NB4 (cell line): ENCODE data around the gene SLC34A3.
"Not testable (repeated sequence)": the region's sequence is repeated elsewhere in the genome, so short reads cannot be mapped to it uniquely, and the experiment has no call there.

Source experiments
- DNase-seq: peaks from one replicate; pipeline ENCODE4 v3.0.0; 2010; ENCODE audit warnings: low read depth
- H3K4me3 ChIP-seq: one replicate; pipeline ENCODE4 v1.5.1; 2011; ENCODE audit warnings: mild to moderate bottlenecking, low read depth, low read length, moderate library complexity
- MAX ChIP-seq: IDR thresholded peaks from 2 replicates; pipeline ENCODE4 v1.6.1; 2011; ENCODE audit warnings: low read depth, low read length
- MYC ChIP-seq: IDR thresholded peaks from 2 replicates; pipeline ENCODE4 v1.6.1; 2011; ENCODE audit warnings: low read depth, low read length
- POLR2A ChIP-seq: IDR thresholded peaks from 2 replicates; pipeline ENCODE4 v1.6.1; 2011; ENCODE audit warnings: mild to moderate bottlenecking; ENCODE audit not compliant: insufficient read length; ENCODE audit errors: extremely low read depth
- TF ChIP-seq, protein P1 (sequence below): IDR thresholded peaks from one replicate; pipeline ENCODE4 v1.5.1; 2012; ENCODE audit warnings: low read depth, low read length

Gene SLC34A3

DNA sequence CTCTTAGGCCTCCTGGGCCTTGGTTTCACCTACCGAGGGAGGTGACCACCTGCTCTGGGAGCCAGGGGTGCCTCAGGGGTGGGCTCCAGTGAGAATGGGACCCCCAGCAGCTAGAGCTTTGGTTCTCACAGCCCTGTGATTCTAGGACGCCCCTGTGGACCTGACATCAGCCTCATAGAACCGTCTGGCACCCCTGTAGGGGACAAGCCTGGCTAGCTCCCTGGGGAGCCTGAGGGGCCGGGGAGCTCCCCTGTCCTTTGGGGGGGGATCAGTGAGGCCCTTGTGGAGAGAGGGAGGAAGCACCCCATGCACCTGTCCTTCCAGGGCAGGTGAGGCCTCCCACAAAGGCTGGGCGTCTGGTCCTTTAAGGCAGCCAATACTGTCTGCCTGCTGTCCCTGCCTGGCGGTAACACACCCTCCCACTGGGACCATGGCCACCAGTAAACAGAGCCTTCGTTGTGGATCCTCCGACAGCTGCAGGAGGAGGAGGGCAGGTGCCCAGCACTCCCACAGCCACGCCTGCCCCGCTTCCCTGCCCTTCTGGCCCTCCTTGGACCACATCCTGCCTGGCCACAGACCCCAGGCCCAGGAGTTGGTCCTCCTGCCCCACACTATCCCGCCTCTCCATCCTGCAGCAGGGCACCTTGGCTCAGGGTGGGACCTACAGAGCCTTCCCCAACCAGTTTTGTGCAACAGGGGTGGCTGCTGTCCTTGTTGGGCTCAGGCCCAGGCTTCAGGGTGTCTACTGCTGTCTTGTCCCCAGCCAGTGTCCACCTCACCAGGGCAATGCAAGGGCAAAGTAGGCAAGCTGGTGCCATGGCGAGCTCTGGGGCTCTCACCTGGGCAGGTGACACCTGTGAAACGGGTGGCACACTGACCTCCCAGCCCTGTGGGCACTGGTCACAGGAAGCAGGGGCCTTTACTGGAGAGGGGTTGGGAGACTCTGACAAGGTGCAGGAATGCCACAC lies 7.3 kb downstream of the SLC34A3 start:
- no peak overlapping the region for H3K4me3 ChIP-seq
- TF ChIP-seq MAX (no peak), POLR2A (no peak), MYC (no peak)
- TF ChIP-seq, protein P1, sequence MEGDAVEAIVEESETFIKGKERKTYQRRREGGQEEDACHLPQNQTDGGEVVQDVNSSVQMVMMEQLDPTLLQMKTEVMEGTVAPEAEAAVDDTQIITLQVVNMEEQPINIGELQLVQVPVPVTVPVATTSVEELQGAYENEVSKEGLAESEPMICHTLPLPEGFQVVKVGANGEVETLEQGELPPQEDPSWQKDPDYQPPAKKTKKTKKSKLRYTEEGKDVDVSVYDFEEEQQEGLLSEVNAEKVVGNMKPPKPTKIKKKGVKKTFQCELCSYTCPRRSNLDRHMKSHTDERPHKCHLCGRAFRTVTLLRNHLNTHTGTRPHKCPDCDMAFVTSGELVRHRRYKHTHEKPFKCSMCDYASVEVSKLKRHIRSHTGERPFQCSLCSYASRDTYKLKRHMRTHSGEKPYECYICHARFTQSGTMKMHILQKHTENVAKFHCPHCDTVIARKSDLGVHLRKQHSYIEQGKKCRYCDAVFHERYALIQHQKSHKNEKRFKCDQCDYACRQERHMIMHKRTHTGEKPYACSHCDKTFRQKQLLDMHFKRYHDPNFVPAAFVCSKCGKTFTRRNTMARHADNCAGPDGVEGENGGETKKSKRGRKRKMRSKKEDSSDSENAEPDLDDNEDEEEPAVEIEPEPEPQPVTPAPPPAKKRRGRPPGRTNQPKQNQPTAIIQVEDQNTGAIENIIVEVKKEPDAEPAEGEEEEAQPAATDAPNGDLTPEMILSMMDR, result no peak
- peak; percentile 42 for DNase-seq

GRCh38 chr9:137239541-137240200 lies 9.0 kb downstream of the SLC34A3 start:
- H3K4me3 ChIP-seq, result peak overlapping the region; percentile 81
- not testable (repeated sequence) for DNase-seq

GRCh38 chr9:137240318-137240840 lies 9.7 kb downstream of the SLC34A3 start:
- peak overlapping the region; percentile 81 for H3K4me3 ChIP-seq
- DNase-seq, result peak; percentile 83
- TF ChIP-seq, protein P1, result no peak
- TF ChIP-seq MYC (peak; percentile 86; the same call in 1 of the 2 replicates), MAX (peak; percentile 85), POLR2A (no peak)

- peak within 1 kb of the TSS; percentile 83 for H3K4me3 ChIP-seq
- DNase-seq, result peak; percentile 100
- TF ChIP-seq POLR2A, result peak; percentile 99
- TF ChIP-seq, protein P1, result no peak
- peak; percentile 39; the same call in 1 of the 2 replicates for TF ChIP-seq MAX
- TF ChIP-seq MYC, result peak; percentile 65
Measured at GRCh38 chr9:137240841-137241489, 10.3 kb downstream of the SLC34A3 start, which contains the start of gene TUBB4B. Gene TUBB4B, plus strand, starts transcription at chr9:137241287. Its CDS starts 74 bp downstream, at chr9:137241361.

DNA sequence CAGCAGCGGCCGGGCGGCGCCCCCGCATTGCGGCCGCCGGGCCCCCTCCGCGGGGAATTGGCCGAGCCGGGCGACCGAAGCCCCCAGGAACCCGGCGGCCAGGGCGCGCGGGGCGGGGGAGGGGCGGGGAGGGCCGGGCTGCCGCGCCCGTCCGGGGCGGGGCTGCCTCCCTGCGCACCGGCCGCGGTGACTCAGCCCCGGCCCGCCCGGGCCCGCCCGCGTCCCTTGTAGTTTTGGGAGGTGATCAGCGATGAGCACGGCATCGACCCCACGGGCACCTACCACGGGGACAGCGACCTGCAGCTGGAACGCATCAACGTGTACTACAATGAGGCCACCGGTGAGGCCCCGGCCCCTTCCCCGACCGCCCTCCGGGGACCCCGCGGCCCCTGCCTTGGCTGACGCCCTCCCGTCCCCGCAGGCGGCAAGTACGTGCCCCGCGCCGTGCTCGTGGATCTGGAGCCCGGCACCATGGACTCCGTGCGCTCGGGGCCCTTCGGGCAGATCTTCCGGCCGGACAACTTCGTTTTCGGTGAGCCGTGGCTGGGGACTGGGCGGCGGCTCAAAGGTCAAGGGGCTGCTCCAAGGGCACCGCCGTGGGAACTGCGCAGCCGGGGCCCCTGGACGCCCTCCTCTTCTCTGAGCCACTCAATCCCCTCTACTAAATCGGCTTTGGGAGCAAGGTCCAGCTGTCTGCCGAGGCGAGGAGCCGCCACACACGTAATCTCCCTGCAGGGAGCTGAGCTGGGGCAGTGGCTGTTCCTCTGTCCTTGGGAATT lies 11.0 kb downstream of the SLC34A3 start:
- TF ChIP-seq, protein P1, result no peak
- TF ChIP-seq MYC (no peak), POLR2A (no peak), MAX (no peak)
- DNase-seq, result peak; percentile 63
- peak overlapping the region; percentile 83 for H3K4me3 ChIP-seq
